ENCODE data around the gene CFDP1.

Gene CFDP1

GRCh38 chr16:75315539-75316306 is 117.6 kb downstream of the CFDP1 start:
- no peak for DNase-seq (ENCODE audit: low read depth)
- H3K4me3 ChIP-seq (ENCODE audit: low read depth, low read length), result no peak overlapping the region
- TF ChIP-seq CTCF (IDR thresholded peaks at IDR 0.05; ENCODE audit: low read depth, low read length) (no peak), POLR2A (IDR thresholded peaks at IDR 0.05; ENCODE audit: extremely low read depth, insufficient read length) (no peak), MYC (IDR thresholded peaks at IDR 0.05; ENCODE audit: low read depth, low read length) (no peak), MAX (IDR thresholded peaks at IDR 0.05; ENCODE audit: low read depth, low read length) (no peak)

GRCh38 chr16:75312875-75313274 is 120.4 kb downstream of the CFDP1 start:
- H3K4me3 ChIP-seq (ENCODE audit: low read depth, low read length), result no peak overlapping the region
- no peak for TF ChIP-seq POLR2A (IDR thresholded peaks at IDR 0.05; ENCODE audit: extremely low read depth, insufficient read length)
- no peak for TF ChIP-seq CTCF (IDR thresholded peaks at IDR 0.05; ENCODE audit: low read depth, low read length)
- TF ChIP-seq MAX (IDR thresholded peaks at IDR 0.05; ENCODE audit: low read depth, low read length), result no peak
- TF ChIP-seq MYC (IDR thresholded peaks at IDR 0.05; ENCODE audit: low read depth, low read length), result no peak
- DNase-seq (ENCODE audit: low read depth), result no peak

- DNase-seq (ENCODE audit: low read depth), result no peak
- TF ChIP-seq MYC (IDR thresholded peaks at IDR 0.05; ENCODE audit: low read depth, low read length), result no peak
- no peak for TF ChIP-seq MAX (IDR thresholded peaks at IDR 0.05; ENCODE audit: low read depth, low read length)
- no peak for TF ChIP-seq POLR2A (IDR thresholded peaks at IDR 0.05; ENCODE audit: extremely low read depth, insufficient read length)
- TF ChIP-seq CTCF (IDR thresholded peaks at IDR 0.05; ENCODE audit: low read depth, low read length), result no peak
Observed at GRCh38 chr16:75311383-75311938, 121.8 kb downstream of the CFDP1 start.

GRCh38 chr16:75310541-75310940 is 122.8 kb downstream of the CFDP1 start:
- TF ChIP-seq POLR2A (IDR thresholded peaks at IDR 0.05; ENCODE audit: extremely low read depth, insufficient read length), result no peak
- no peak for TF ChIP-seq MAX (IDR thresholded peaks at IDR 0.05; ENCODE audit: low read depth, low read length)
- TF ChIP-seq CTCF (IDR thresholded peaks at IDR 0.05; ENCODE audit: low read depth, low read length), result no peak
- no peak for TF ChIP-seq MYC (IDR thresholded peaks at IDR 0.05; ENCODE audit: low read depth, low read length)

More at GRCh38 chr16:75311383-75311938, 121.8 kb downstream of the CFDP1 start:
- H3K4me3 ChIP-seq (ENCODE audit: low read depth, low read length), result no peak overlapping the region

GRCh38 chr16:75309899-75310430 is 123.3 kb downstream of the CFDP1 start:
- TF ChIP-seq MAX (IDR thresholded peaks at IDR 0.05; ENCODE audit: low read depth, low read length) (no peak), POLR2A (IDR thresholded peaks at IDR 0.05; ENCODE audit: extremely low read depth, insufficient read length) (no peak), MYC (IDR thresholded peaks at IDR 0.05; ENCODE audit: low read depth, low read length) (no peak), CTCF (IDR thresholded peaks at IDR 0.05; ENCODE audit: low read depth, low read length) (no peak)
- no peak overlapping the region for H3K4me3 ChIP-seq (ENCODE audit: low read depth, low read length)
- DNase-seq (ENCODE audit: low read depth), result no peak

More at GRCh38 chr16:75310541-75310940, 122.8 kb downstream of the CFDP1 start:
- no peak overlapping the region for H3K4me3 ChIP-seq (ENCODE audit: low read depth, low read length)
- no peak for DNase-seq (ENCODE audit: low read depth)
